OCI-LY1 (cell line): ENCODE measurements around the gene NMT2.

Source experiments
- CTCF ChIP-seq: fragments of 200-600 bp; sonication (generic), shearing (Covaris generic); IDR thresholded peaks from 2 replicates; pipeline ENCODE4 v1.5.1; 2017; ENCODE audit warnings: mild to moderate bottlenecking, antibody characterized with exemption, low read length, moderate library complexity, mixed read lengths
- EZH2 ChIP-seq: fragments of 200-600 bp; sonication (generic), shearing (Covaris generic); IDR thresholded peaks from 2 replicates; pipeline ENCODE4 v1.8.0; 2017; ENCODE audit warnings: borderline replicate concordance, mixed run types, mild to moderate bottlenecking, antibody characterized with exemption, low read length, moderate library complexity, mixed read lengths

- no peak for TF ChIP-seq CTCF
- no peak for TF ChIP-seq EZH2
These were observed 45.0 kb upstream of the NMT2 start for GRCh38 chr10:15213461-15213861.
